ENCODE data around the gene CENPB. TPM values are rescaled to one million over a fixed set of nuclear protein-coding genes. Genes with fewer than 3 reads are reported as not detected.
A peak's percentile ranks its signal among the peaks of the same experiment; 100 is the strongest.

CENPB gene
- total and polyA plus RNA-seq, 8 donors: 30.2 to 46.5 (median 39.3) TPM

- TF ChIP-seq CTCF (IDR thresholded peaks at IDR 0.05): no peak
- FAIRE-seq (no peak), DNase-seq (peak in 1 of 6 donors; percentile 53), ATAC-seq (no peak)
- H3K36me3 ChIP-seq: no peaks in the 10 kb centered on the region
- 86 to 87% methylated on average over 6 of the region's 6 CpGs for WGBS, 2 donors
- intact Hi-C loops (cut with DNase I): loop anchor here in 1 of 3 donors (5.0 kb wide), 1 partner anchor 37 kb away; the partner anchor contains the start of gene AP5S1
- no peaks in the 10 kb centered on the region for H3K27me3 ChIP-seq
- peak overlapping the region in 2 of 4 donors; percentile 59 to 66 for H3K4me3 ChIP-seq
- H3K4me1 ChIP-seq: peaks cover 10 to 39% (median 28%) of the 10 kb centered on the region in 3 donors
- H3K27ac ChIP-seq: no peak overlapping the region
- H3K9me3 ChIP-seq: no peaks in the 10 kb centered on the region
These were observed 1.7 kb downstream of the CENPB start for GRCh38 chr20:3784863-3785239.

DNA sequence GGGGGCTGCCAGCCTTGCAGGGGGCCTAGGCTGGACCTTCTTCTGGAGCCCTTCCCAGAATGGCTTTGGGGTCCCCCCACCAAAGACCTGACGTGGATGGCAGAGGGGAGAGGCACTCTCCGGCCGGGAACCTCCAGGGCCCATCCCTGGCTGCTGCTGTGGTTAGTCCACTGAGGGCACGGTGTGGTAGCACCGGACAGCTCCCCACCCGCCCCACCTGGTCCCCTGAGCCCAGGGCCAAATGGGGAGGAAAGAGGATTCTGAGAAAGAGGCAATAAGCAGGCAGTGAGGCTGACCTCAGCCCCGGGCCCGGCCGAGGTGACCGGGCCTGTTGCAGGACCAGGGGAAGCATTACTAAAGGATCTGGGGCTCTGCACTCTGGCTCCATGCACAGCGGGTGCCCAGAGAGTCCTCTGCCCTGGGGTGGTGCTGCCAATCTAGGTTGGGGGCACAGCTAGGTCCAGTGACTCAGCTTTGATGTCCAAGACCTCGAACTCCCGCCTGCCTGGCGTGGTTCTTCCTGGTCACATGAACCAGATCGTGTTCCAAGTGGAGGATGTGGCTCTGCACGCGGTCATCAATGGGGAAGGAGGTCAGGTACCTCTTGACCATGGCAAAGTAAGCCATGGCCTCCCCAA, 2.2 kb downstream of the CENPB start:
- no peaks in the 10 kb centered on the region for H3K9me3 ChIP-seq
- TF ChIP-seq CTCF (IDR thresholded peaks at IDR 0.05): no peak
- no peak overlapping the region for H3K27ac ChIP-seq
- H3K4me1 ChIP-seq: peaks cover 10 to 39% (median 28%) of the 10 kb centered on the region in 3 donors
- intact Hi-C loops (cut with DNase I): no loop called here
- FAIRE-seq: no peak
- 79 to 87% methylated on average over 17 of the region's 17 CpGs for WGBS, 2 donors
- no peak for ATAC-seq
- H3K4me3 ChIP-seq: peak overlapping the region in 1 of 4 donors; percentile 59
- H3K36me3 ChIP-seq: no peaks in the 10 kb centered on the region
- no peaks in the 10 kb centered on the region for H3K27me3 ChIP-seq
- peak in 2 of 6 donors; percentile 21 to 72 for DNase-seq

- Histone ChIP-seq H3K4me1 (peaks cover 10 to 39% (median 28%) of the 10 kb centered on the region in 3 donors), H3K27me3 (no peaks in the 10 kb centered on the region), H3K9me3 (no peaks in the 10 kb centered on the region), H3K27ac (no peak overlapping the region), H3K36me3 (no peaks in the 10 kb centered on the region), H3K4me3 (no peak overlapping the region)
- intact Hi-C loops (cut with DNase I): no loop called here
- FAIRE-seq (no peak), ATAC-seq (no peak), DNase-seq (peak in 2 of 6 donors; percentile 13 to 53)
- TF ChIP-seq CTCF (IDR thresholded peaks at IDR 0.05): no peak
- WGBS, 2 donors: 54 to 63% methylated on average over 9 to 10 of the region's 10 CpGs
These were observed 2.9 kb downstream of the CENPB start for GRCh38 chr20:3783511-3784195.

- intact Hi-C loops (cut with DNase I): no loop called here
- 23 to 29% methylated on average over 2 of the region's 2 CpGs for WGBS, 2 donors
- H3K4me3 ChIP-seq: no peak overlapping the region
These were observed 3.5 kb downstream of the CENPB start for GRCh38 chr20:3783068-3783489.

More at GRCh38 chr20:3783068-3783489, 3.5 kb downstream of the CENPB start:
- H3K27ac ChIP-seq: peak overlapping the region in 1 of 4 donors; percentile 4
- peaks cover 10 to 39% (median 31%) of the 10 kb centered on the region in 3 donors for H3K4me1 ChIP-seq
- FAIRE-seq: no peak
- no peak for TF ChIP-seq CTCF (IDR thresholded peaks at IDR 0.05)
- no peak for ATAC-seq
- no peaks in the 10 kb centered on the region for H3K36me3 ChIP-seq
- DNase-seq: peak in 2 of 6 donors; percentile 22 to 54
- no peaks in the 10 kb centered on the region for H3K27me3 ChIP-seq
- no peaks in the 10 kb centered on the region for H3K9me3 ChIP-seq
